ENCODE results near the gene IARS2.
A peak's percentile ranks its signal among the peaks of the same experiment; 100 is the strongest.
"Not testable (repeated sequence)": the region's sequence is repeated elsewhere in the genome, so short reads cannot be mapped to it uniquely, and the experiment has no call there.

The IARS2 gene

GRCh38 chr1:220089650-220090556 is 4.0 kb upstream of the IARS2 start, which contains the start of gene BPNT1:
TSS of gene BPNT1 (minus strand) at chr1:220089788. CDS start at chr1:220079846, 9,942 bp downstream.
- peak; percentile 97 to 99 (median 98) for DNase-seq
- 0% methylated on average over 19 of the region's 35 CpGs for WGBS (ENCODE audit: insufficient coverage)
- peak within 1 kb of the TSS; percentile 66 to 99 (median 85) for H3K4me3 ChIP-seq (ENCODE audit: control insufficient read depth in 1 of 7, extremely low read depth in 1 of 7, insufficient read depth in 4 of 7, low read depth in 2 of 7, low read length in 6 of 7)
- peaks cover 4 to 18% (median 10%) of the 10 kb centered on the region in 4 experiments for H3K4me1 ChIP-seq (ENCODE audit: control extremely low read depth in 1 of 4, control insufficient read depth in 4 of 4, insufficient read depth in 4 of 4, low read length in 3 of 4)
- POLR2A ChIA-PET: no interaction called here
- no peaks in the 10 kb centered on the region for H3K9me3 ChIP-seq (ENCODE audit: control extremely low read depth in 1 of 5, control insufficient read depth in 4 of 5, insufficient read depth in 2 of 5, low read depth in 1 of 5, low read length in 4 of 5)
- CTCF ChIA-PET: interaction anchor here (0.6 to 1.4 kb wide), 5 partner anchors 16 to 101 kb away, joined by 3 to 4 read pairs (median 3); no protein-coding TSS in a partner anchor
- no peaks in the 10 kb centered on the region for H3K27me3 ChIP-seq (replicated peaks in 2 of 5; ENCODE audit: control insufficient read depth in 4 of 5, insufficient read depth in 5 of 5, low read length in 4 of 5)
- peak within 1 kb of the TSS in 1 of 2 experiments; percentile 71 for H3K27ac ChIP-seq (ENCODE audit: insufficient read depth in 1 of 2, low read depth in 1 of 2, low read length in 2 of 2, poor library complexity in 1 of 2, severe bottlenecking in 2 of 2)
- no peaks in the 10 kb centered on the region for H3K36me3 ChIP-seq (ENCODE audit: control insufficient read depth in 4 of 4, insufficient read depth in 4 of 4, low read length in 3 of 4)

DNA sequence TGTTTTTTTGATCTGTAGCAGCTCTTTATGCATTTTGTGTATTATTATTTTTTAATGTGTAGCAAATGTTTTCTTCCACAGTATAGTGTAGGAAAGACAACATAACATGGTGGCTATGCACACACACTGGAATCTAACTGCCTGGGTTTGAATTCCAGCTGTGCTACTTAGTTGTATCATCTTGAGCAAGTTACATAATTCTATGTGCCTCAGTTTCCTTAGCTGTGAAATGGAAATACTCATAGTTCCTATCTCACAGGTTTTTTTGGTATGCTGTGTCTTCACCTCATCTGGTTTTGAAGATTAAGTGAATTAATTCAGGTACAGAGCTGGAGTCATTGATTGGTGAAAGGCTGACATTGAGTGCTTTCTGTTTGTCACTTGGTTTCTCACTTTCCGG is 1.2 kb upstream of the IARS2 start:
- no peak for DNase-seq
- H3K4me3 ChIP-seq (ENCODE audit: control insufficient read depth in 1 of 7, extremely low read depth in 1 of 7, insufficient read depth in 4 of 7, low read depth in 2 of 7, low read length in 6 of 7): no peak overlapping the region
- H3K4me1 ChIP-seq (ENCODE audit: control extremely low read depth in 1 of 4, control insufficient read depth in 4 of 4, insufficient read depth in 4 of 4, low read length in 3 of 4): peaks cover 8 to 24% (median 14%) of the 10 kb centered on the region in 4 experiments
- H3K27ac ChIP-seq (ENCODE audit: insufficient read depth in 1 of 2, low read depth in 1 of 2, low read length in 2 of 2, poor library complexity in 1 of 2, severe bottlenecking in 2 of 2): no peak overlapping the region
- ChIA-PET POLR2A (no interaction called here), CTCF (interaction anchor here (1.9 kb wide), 1 partner anchor 34 kb away, joined by 5 read pairs; no protein-coding TSS in a partner anchor)
- H3K9me3 ChIP-seq (ENCODE audit: control extremely low read depth in 1 of 5, control insufficient read depth in 4 of 5, insufficient read depth in 2 of 5, low read depth in 1 of 5, low read length in 4 of 5): no peaks in the 10 kb centered on the region
- no peaks in the 10 kb centered on the region for H3K27me3 ChIP-seq (replicated peaks in 2 of 5; ENCODE audit: control insufficient read depth in 4 of 5, insufficient read depth in 5 of 5, low read length in 4 of 5)
- peaks cover 0 to 5% (median 2%) of the 10 kb centered on the region in 4 experiments for H3K36me3 ChIP-seq (ENCODE audit: control insufficient read depth in 4 of 4, insufficient read depth in 4 of 4, low read length in 3 of 4)
- no CpG with 5 or more reads among the region's 1 CpG for WGBS (ENCODE audit: insufficient coverage)

DNA sequence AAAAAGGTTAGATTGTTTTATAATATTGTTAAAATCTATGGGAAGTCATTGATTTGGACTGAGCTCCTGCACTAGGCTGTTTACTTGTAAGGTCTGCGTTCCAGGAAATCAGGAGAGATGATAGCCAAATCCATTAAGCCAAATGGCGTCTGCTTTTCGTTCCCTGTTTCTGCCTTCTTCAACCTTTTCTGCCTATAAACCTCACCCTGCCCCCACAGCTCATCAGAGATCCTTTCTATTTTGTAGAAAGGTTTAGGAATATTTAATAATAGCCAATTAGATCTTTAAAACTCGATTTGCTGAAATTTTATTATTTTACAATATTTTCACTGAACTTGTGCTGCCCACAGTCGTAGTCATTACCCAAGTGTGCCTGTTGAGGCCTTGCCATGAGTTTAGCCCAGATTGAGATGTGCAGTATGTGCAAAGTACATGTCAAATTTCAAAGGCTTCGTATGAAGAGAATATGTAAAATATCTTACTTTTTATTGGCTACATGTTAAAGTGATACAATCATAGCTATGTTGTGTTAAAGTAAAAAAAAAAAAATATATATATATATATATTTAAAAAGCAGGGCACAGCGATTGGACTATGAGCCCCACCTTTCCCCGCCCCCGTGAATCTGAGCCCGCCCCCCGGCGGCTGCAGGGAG is 444 bp upstream of the IARS2 start:
- H3K36me3 ChIP-seq (ENCODE audit: control insufficient read depth in 4 of 4, insufficient read depth in 4 of 4, low read length in 3 of 4): peaks cover 3 to 11% (median 7%) of the 10 kb centered on the region in 4 experiments
- H3K4me1 ChIP-seq (ENCODE audit: control extremely low read depth in 1 of 4, control insufficient read depth in 4 of 4, insufficient read depth in 4 of 4, low read length in 3 of 4): peaks cover 8 to 23% (median 14%) of the 10 kb centered on the region in 4 experiments
- DNase-seq: no peak
- no peaks in the 10 kb centered on the region for H3K27me3 ChIP-seq (replicated peaks in 2 of 5; ENCODE audit: control insufficient read depth in 4 of 5, insufficient read depth in 5 of 5, low read length in 4 of 5)
- 100% methylated on average over 1 of the region's 12 CpGs for WGBS (ENCODE audit: insufficient coverage)
- POLR2A ChIA-PET: interaction anchor here (0.5 kb wide), 1 partner anchor 46 kb away, joined by 4 read pairs; no protein-coding TSS in a partner anchor
- peak overlapping the region in 1 of 7 experiments; percentile 52 for H3K4me3 ChIP-seq (ENCODE audit: control insufficient read depth in 1 of 7, extremely low read depth in 1 of 7, insufficient read depth in 4 of 7, low read depth in 2 of 7, low read length in 6 of 7)
- CTCF ChIA-PET: interaction anchor here (0.9 to 1.7 kb wide), 3 partner anchors 9 to 20 kb away, joined by 3 to 6 read pairs (median 4); no protein-coding TSS in a partner anchor
- H3K27ac ChIP-seq (ENCODE audit: insufficient read depth in 1 of 2, low read depth in 1 of 2, low read length in 2 of 2, poor library complexity in 1 of 2, severe bottlenecking in 2 of 2): no peak overlapping the region
- no peaks in the 10 kb centered on the region for H3K9me3 ChIP-seq (ENCODE audit: control extremely low read depth in 1 of 5, control insufficient read depth in 4 of 5, insufficient read depth in 2 of 5, low read depth in 1 of 5, low read length in 4 of 5)

DNA sequence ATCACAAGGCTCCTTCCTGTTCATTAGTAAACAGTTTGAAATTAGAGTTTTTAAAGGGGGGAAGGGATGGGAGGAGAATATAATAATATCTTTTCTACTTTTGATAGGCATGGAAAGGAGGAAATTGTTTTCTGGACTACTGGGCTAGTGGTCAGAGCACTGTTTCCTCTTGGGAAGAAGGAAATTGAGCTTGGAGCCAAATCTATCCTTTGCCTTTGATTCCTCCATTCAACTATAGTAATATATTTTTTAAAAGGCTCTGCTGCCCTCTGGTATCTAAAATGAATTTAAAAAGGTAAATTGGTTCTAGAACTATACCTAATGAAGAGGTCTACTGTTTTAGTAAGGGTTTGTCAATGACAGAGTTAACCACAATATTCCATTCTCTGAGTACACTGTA is 5.9 kb downstream of the IARS2 start:
- Histone ChIP-seq H3K4me1 (ENCODE audit: control extremely low read depth in 1 of 4, control insufficient read depth in 4 of 4, insufficient read depth in 4 of 4, low read length in 3 of 4) (peaks cover 0 to 9% (median 5%) of the 10 kb centered on the region in 4 experiments), H3K36me3 (ENCODE audit: control insufficient read depth in 4 of 4, insufficient read depth in 4 of 4, low read length in 3 of 4) (peaks cover 16 to 56% (median 35%) of the 10 kb centered on the region in 4 experiments), H3K9me3 (ENCODE audit: control extremely low read depth in 1 of 5, control insufficient read depth in 4 of 5, insufficient read depth in 2 of 5, low read depth in 1 of 5, low read length in 4 of 5) (no peaks in the 10 kb centered on the region), H3K27ac (ENCODE audit: insufficient read depth in 1 of 2, low read depth in 1 of 2, low read length in 2 of 2, poor library complexity in 1 of 2, severe bottlenecking in 2 of 2) (no peak overlapping the region), H3K27me3 (replicated peaks in 2 of 5; ENCODE audit: control insufficient read depth in 4 of 5, insufficient read depth in 5 of 5, low read length in 4 of 5) (no peaks in the 10 kb centered on the region), H3K4me3 (ENCODE audit: control insufficient read depth in 1 of 7, extremely low read depth in 1 of 7, insufficient read depth in 4 of 7, low read depth in 2 of 7, low read length in 6 of 7) (no peak overlapping the region)
- DNase-seq: no peak
- CTCF ChIA-PET: interaction anchor here (0.9 to 1.2 kb wide), 3 partner anchors 13 to 68 kb away, joined by 3 read pairs; no protein-coding TSS in a partner anchor
- POLR2A ChIA-PET: no interaction called here

GRCh38 chr1:220110473-220110872 is 16.5 kb downstream of the IARS2 start:
- peaks cover 16 to 58% (median 34%) of the 10 kb centered on the region in 4 experiments for H3K36me3 ChIP-seq (ENCODE audit: control insufficient read depth in 4 of 4, insufficient read depth in 4 of 4, low read length in 3 of 4)
- POLR2A ChIA-PET; H3K27me3 ChIP-seq (replicated peaks in 2 of 5; ENCODE audit: control insufficient read depth in 4 of 5, insufficient read depth in 5 of 5, low read length in 4 of 5); H3K27ac ChIP-seq (ENCODE audit: insufficient read depth in 1 of 2, low read depth in 1 of 2, low read length in 2 of 2, poor library complexity in 1 of 2, severe bottlenecking in 2 of 2); DNase-seq; H3K4me1 ChIP-seq (ENCODE audit: control extremely low read depth in 1 of 4, control insufficient read depth in 4 of 4, insufficient read depth in 4 of 4, low read length in 3 of 4); H3K4me3 ChIP-seq (ENCODE audit: control insufficient read depth in 1 of 7, extremely low read depth in 1 of 7, insufficient read depth in 4 of 7, low read depth in 2 of 7, low read length in 6 of 7); H3K9me3 ChIP-seq (ENCODE audit: control extremely low read depth in 1 of 5, control insufficient read depth in 4 of 5, insufficient read depth in 2 of 5, low read depth in 1 of 5, low read length in 4 of 5): not testable (repeated sequence)
- CTCF ChIA-PET: interaction anchor here (0.9 kb wide), 1 partner anchor 13 kb away, joined by 3 read pairs; no protein-coding TSS in a partner anchor
- 96% methylated on average over 6 of the region's 6 CpGs for WGBS (ENCODE audit: insufficient coverage)

DNA sequence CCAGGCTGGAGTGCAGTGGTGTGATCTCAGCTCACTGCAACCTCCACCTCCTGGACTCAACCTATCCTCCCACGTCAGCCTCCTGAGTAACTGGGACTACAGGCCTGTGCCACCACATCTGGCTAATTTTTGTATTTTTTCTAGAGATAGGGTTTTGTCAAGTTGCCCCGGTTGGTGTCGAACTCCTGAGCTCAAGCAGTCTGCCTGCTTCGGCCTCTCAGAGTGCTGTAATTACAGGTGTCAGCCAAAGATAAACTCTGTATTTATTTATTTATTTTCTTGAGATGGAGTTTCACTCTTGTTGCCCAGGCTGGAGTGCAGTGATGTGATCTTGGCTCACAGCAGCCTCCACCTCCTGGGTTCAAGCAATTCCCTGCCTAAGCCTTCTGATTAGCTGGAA is 18.7 kb downstream of the IARS2 start:
- H3K27ac ChIP-seq (ENCODE audit: insufficient read depth in 1 of 2, low read depth in 1 of 2, low read length in 2 of 2, poor library complexity in 1 of 2, severe bottlenecking in 2 of 2); H3K9me3 ChIP-seq (ENCODE audit: control extremely low read depth in 1 of 5, control insufficient read depth in 4 of 5, insufficient read depth in 2 of 5, low read depth in 1 of 5, low read length in 4 of 5); H3K4me3 ChIP-seq (ENCODE audit: control insufficient read depth in 1 of 7, extremely low read depth in 1 of 7, insufficient read depth in 4 of 7, low read depth in 2 of 7, low read length in 6 of 7); H3K4me1 ChIP-seq (ENCODE audit: control extremely low read depth in 1 of 4, control insufficient read depth in 4 of 4, insufficient read depth in 4 of 4, low read length in 3 of 4); POLR2A ChIA-PET; DNase-seq; H3K27me3 ChIP-seq (replicated peaks in 2 of 5; ENCODE audit: control insufficient read depth in 4 of 5, insufficient read depth in 5 of 5, low read length in 4 of 5): not testable (repeated sequence)
- WGBS (ENCODE audit: insufficient coverage): 83% methylated on average over 1 of the region's 4 CpGs
- CTCF ChIA-PET: interaction anchor here (1.0 to 2.3 kb wide), 7 partner anchors 8 to 665 kb away, joined by 3 to 15 read pairs (median 4); partner anchors contain the start of gene BPNT1
- peaks cover 14 to 50% (median 31%) of the 10 kb centered on the region in 4 experiments for H3K36me3 ChIP-seq (ENCODE audit: control insufficient read depth in 4 of 4, insufficient read depth in 4 of 4, low read length in 3 of 4)

Data from common myeloid progenitor, CD34-positive (primary cell).